ENCODE data around the gene FBXO11. TPM values are rescaled to one million over a fixed set of nuclear protein-coding genes. Genes with fewer than 3 reads are reported as not detected.

The FBXO11 gene
- total RNA-seq, 1 experiment from 2014 or later: 43.8 TPM

DNA sequence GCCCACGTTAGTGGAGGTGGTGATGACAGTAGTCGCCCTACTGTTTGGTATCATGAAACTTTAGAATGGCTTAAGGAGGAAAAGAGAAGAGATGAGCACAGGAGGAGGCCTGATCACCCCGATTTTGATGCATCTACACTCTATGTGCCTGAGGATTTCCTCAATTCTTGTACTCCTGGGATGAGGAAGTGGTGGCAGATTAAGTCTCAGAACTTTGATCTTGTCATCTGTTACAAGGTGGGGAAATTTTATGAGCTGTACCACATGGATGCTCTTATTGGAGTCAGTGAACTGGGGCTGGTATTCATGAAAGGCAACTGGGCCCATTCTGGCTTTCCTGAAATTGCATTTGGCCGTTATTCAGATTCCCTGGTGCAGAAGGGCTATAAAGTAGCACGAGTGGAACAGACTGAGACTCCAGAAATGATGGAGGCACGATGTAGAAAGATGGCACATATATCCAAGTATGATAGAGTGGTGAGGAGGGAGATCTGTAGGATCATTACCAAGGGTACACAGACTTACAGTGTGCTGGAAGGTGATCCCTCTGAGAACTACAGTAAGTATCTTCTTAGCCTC, 107.2 kb downstream of the FBXO11 start (continued):
- no peak for TF ChIP-seq AR (CRISPR knock-in tag; IDR thresholded peaks at IDR 0.05)
- TF ChIP-seq, protein P1, sequence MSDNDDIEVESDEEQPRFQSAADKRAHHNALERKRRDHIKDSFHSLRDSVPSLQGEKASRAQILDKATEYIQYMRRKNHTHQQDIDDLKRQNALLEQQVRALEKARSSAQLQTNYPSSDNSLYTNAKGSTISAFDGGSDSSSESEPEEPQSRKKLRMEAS (CRISPR knock-in tag; IDR thresholded peaks at IDR 0.05): no peak
- TF ChIP-seq, protein P2, sequence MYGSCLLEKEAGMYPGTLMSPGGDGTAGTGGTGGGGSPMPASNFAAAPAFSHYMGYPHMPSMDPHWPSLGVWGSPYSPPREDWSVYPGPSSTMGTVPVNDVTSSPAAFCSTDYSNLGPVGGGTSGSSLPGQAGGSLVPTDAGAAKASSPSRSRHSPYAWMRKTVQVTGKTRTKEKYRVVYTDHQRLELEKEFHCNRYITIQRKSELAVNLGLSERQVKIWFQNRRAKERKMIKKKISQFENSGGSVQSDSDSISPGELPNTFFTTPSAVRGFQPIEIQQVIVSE (CRISPR knock-in tag; IDR thresholded peaks at IDR 0.05; ENCODE audit: borderline replicate concordance): no peak
- TF ChIP-seq, protein P3, sequence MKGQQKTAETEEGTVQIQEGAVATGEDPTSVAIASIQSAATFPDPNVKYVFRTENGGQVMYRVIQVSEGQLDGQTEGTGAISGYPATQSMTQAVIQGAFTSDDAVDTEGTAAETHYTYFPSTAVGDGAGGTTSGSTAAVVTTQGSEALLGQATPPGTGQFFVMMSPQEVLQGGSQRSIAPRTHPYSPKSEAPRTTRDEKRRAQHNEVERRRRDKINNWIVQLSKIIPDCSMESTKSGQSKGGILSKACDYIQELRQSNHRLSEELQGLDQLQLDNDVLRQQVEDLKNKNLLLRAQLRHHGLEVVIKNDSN (CRISPR knock-in tag; IDR thresholded peaks at IDR 0.05): no peak
- no peak for TF ChIP-seq ETV6 (CRISPR knock-in tag; IDR thresholded peaks at IDR 0.05)
- no peak for TF ChIP-seq NR2C2 (CRISPR knock-in tag; IDR thresholded peaks at IDR 0.05)
- TF ChIP-seq, protein P4, sequence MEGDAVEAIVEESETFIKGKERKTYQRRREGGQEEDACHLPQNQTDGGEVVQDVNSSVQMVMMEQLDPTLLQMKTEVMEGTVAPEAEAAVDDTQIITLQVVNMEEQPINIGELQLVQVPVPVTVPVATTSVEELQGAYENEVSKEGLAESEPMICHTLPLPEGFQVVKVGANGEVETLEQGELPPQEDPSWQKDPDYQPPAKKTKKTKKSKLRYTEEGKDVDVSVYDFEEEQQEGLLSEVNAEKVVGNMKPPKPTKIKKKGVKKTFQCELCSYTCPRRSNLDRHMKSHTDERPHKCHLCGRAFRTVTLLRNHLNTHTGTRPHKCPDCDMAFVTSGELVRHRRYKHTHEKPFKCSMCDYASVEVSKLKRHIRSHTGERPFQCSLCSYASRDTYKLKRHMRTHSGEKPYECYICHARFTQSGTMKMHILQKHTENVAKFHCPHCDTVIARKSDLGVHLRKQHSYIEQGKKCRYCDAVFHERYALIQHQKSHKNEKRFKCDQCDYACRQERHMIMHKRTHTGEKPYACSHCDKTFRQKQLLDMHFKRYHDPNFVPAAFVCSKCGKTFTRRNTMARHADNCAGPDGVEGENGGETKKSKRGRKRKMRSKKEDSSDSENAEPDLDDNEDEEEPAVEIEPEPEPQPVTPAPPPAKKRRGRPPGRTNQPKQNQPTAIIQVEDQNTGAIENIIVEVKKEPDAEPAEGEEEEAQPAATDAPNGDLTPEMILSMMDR (IDR thresholded peaks at IDR 0.05): no peak
- no peak for TF ChIP-seq SP1 (CRISPR knock-in tag; conservative IDR thresholded peaks at IDR 0.05)
- no peak for TF ChIP-seq IRF2 (CRISPR knock-in tag; IDR thresholded peaks at IDR 0.05; ENCODE audit: borderline replicate concordance, low read depth)
- TF ChIP-seq ZBTB43 (CRISPR knock-in tag; IDR thresholded peaks at IDR 0.05): no peak

DNA sequence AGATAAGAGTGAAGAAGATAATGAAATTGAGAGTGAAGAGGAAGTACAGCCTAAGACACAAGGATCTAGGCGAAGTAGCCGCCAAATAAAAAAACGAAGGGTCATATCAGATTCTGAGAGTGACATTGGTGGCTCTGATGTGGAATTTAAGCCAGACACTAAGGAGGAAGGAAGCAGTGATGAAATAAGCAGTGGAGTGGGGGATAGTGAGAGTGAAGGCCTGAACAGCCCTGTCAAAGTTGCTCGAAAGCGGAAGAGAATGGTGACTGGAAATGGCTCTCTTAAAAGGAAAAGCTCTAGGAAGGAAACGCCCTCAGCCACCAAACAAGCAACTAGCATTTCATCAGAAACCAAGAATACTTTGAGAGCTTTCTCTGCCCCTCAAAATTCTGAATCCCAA, 107.7 kb downstream of the FBXO11 start:
- ATAC-seq (no peak), DNase-seq (ENCODE audit: low spot score) (no peak)
- Mint-ChIP-seq H3K36me3 (peaks cover 86% of the 10 kb centered on the region), H3K27me3 (ENCODE audit: low read depth) (no peaks in the 10 kb centered on the region), H3K4me1 (no peaks in the 10 kb centered on the region), H3K4me3 (no peak overlapping the region), H3K27ac (no peak overlapping the region; the same call in 1 of the 2 replicates), H3K9me3 (no peaks in the 10 kb centered on the region)
- TF ChIP-seq, protein P5, sequence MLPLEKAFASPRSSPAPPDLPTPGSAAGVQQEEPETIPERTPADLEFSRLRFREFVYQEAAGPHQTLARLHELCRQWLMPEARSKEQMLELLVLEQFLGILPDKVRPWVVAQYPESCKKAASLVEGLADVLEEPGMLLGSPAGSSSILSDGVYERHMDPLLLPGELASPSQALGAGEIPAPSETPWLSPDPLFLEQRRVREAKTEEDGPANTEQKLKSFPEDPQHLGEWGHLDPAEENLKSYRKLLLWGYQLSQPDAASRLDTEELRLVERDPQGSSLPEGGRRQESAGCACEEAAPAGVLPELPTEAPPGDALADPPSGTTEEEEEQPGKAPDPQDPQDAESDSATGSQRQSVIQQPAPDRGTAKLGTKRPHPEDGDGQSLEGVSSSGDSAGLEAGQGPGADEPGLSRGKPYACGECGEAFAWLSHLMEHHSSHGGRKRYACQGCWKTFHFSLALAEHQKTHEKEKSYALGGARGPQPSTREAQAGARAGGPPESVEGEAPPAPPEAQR (CRISPR knock-in tag; IDR thresholded peaks at IDR 0.05): no peak
- TF ChIP-seq NR3C1 (CRISPR knock-in tag; conservative IDR thresholded peaks at IDR 0.05; ENCODE audit: low read depth): no peak
- no peak for TF ChIP-seq ZNF138 (CRISPR knock-in tag; conservative IDR thresholded peaks at IDR 0.05)
- no peak for TF ChIP-seq TCF7 (CRISPR knock-in tag; IDR thresholded peaks at IDR 0.05; ENCODE audit: low read depth)
- no peak for TF ChIP-seq MYBL2 (CRISPR knock-in tag; IDR thresholded peaks at IDR 0.05)
- no peak for TF ChIP-seq CREM (CRISPR knock-in tag; IDR thresholded peaks at IDR 0.05)
- no peak for TF ChIP-seq CREB1 (CRISPR knock-in tag; IDR thresholded peaks at IDR 0.05)
- POLR2A ChIA-PET: no interaction called here
- CTCF ChIA-PET: no interaction called here
